Measurements from ENCODE around the gene FGFRL1. TPM values are rescaled to one million over a fixed set of nuclear protein-coding genes. Genes with fewer than 3 reads are reported as not detected.

The FGFRL1 gene
- total RNA-seq, 4 donors from 2014 or later: 11.7 to 15.9 (median 14.2) TPM

DNA sequence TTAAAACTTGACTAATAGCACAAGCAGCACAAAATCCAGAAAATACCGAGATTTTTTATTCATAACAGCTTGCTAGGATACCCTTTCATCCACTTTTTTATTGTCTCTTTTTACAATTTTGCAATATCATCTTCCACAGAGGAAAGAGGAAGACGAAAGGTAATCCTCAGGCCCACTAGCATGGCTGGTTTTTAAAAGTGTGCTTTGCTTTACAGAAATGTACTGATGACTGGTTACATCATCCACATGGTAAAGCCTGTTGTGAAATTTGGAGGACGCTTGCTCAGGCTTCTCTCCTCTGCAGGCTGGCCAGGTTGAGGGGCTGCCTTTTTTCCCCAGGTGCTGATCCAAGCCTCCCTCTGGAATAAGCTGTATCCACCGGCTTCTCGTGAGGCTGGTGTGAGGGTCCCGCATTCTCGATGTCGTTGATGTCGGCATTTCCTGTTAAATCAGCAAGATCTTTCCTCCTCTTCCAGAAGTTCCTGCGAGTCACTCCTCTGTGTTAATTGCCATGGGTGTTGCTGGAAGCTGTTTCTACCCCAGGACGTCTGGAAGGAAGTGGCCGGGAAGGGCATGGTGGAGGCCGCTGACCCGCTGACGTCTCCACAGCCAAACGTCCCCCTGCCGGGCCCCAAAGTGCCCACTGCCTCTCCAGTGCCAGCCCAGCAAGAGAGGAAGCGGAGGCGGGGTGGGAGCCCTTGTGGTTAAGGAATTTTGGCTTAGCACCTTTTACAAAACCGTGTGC, 32.3 kb upstream of the FGFRL1 start:
- in situ Hi-C loops (cut with MboI; ENCODE audit: low pct_ligation_motif_present in 1 of 4, low pct_unique_long_range_greater_than_20kb in 1 of 4, low sequenced_read_pairs in 3 of 4): no loop called here
- no peaks in the 10 kb centered on the region for H3K4me1 ChIP-seq
- no peaks in the 10 kb centered on the region for H3K9me3 ChIP-seq

DNA sequence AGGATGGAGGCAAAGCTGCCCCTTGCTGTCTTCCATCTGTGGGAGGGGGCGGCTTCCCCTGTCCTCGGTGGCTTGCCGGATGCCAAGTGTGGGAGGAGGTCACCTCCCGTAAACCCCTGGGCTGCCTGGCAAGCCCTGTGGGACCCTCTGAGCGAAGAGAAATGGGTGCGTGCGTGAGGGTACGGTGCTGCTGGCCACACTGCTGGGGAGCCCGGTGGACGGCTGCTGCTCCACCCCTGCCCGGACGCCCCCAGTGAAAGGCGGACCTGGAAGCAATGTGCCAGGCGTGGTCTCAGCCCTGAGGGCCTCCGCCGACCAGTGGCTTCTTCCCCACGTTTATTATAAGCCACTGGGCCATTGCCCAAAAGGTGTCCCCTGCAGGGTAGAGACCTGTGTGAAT, 29.1 kb upstream of the FGFRL1 start:
- intact Hi-C loops (cut with DNase I; ENCODE audit: low total_unique reads): no loop called here
- in situ Hi-C loops (cut with MboI; ENCODE audit: low pct_ligation_motif_present in 1 of 4, low pct_unique_long_range_greater_than_20kb in 1 of 4, low sequenced_read_pairs in 3 of 4): no loop called here
- Histone ChIP-seq H3K4me1 (peaks cover 15 to 25% (median 20%) of the 10 kb centered on the region in 4 donors), H3K4me3 (no peak overlapping the region), H3K27ac (no peak overlapping the region), H3K27me3 (no peaks in the 10 kb centered on the region), H3K9me3 (no peaks in the 10 kb centered on the region), H3K36me3 (no peaks in the 10 kb centered on the region)
- TF ChIP-seq POLR2A (IDR thresholded peaks at IDR 0.05): no peak
- TF ChIP-seq, protein P1, sequence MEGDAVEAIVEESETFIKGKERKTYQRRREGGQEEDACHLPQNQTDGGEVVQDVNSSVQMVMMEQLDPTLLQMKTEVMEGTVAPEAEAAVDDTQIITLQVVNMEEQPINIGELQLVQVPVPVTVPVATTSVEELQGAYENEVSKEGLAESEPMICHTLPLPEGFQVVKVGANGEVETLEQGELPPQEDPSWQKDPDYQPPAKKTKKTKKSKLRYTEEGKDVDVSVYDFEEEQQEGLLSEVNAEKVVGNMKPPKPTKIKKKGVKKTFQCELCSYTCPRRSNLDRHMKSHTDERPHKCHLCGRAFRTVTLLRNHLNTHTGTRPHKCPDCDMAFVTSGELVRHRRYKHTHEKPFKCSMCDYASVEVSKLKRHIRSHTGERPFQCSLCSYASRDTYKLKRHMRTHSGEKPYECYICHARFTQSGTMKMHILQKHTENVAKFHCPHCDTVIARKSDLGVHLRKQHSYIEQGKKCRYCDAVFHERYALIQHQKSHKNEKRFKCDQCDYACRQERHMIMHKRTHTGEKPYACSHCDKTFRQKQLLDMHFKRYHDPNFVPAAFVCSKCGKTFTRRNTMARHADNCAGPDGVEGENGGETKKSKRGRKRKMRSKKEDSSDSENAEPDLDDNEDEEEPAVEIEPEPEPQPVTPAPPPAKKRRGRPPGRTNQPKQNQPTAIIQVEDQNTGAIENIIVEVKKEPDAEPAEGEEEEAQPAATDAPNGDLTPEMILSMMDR (IDR thresholded peaks at IDR 0.05): no peak
- TF ChIP-seq EP300 (IDR thresholded peaks at IDR 0.05; ENCODE audit: low read depth): no peak
- no peak for TF ChIP-seq POLR2AphosphoS5 (IDR thresholded peaks at IDR 0.05)
- 90% methylated on average over 17 of the region's 17 CpGs; no CpG with 5 or more reads in 1 of the 2 donors for WGBS, 2 donors (ENCODE audit: low coverage in 1 of 2)
- no peak for DNase-seq

More for the DNA sequence above, 32.3 kb upstream of the FGFRL1 start:
- Histone ChIP-seq H3K27me3 (no peaks in the 10 kb centered on the region), H3K4me3 (no peak overlapping the region), H3K27ac (no peak overlapping the region), H3K36me3 (no peaks in the 10 kb centered on the region)
- no peak for TF ChIP-seq POLR2A (IDR thresholded peaks at IDR 0.05)
- no peak for TF ChIP-seq EP300 (IDR thresholded peaks at IDR 0.05; ENCODE audit: low read depth)
- no peak for TF ChIP-seq POLR2AphosphoS5 (IDR thresholded peaks at IDR 0.05)
- TF ChIP-seq, protein P1 (IDR thresholded peaks at IDR 0.05): no peak
- no peak for DNase-seq
- WGBS, 2 donors (ENCODE audit: low coverage in 1 of 2): 71 to 77% methylated on average over 3 to 20 of the region's 20 CpGs
- intact Hi-C loops (cut with DNase I; ENCODE audit: low total_unique reads): no loop called here

DNA sequence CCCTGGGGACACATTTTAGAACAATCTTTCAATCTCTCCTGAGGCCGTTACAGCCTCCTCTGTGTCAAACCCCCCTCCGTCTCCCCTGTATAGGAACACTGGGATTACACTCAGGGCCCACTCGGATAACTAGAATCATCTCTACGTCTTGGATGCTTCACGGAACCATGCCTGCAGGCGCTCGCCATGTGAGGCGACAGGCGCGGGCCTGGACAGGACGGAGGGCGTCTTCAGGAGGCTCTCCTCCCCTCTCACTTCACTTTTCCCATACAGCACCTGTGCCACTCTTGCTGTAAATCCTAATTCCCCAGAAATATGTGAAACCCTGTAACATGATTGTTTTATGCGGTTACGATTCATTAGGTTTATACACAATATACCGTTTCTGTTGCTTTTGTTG, 28.6 kb upstream of the FGFRL1 start:
- Histone ChIP-seq H3K4me3 (no peak overlapping the region), H3K9me3 (no peaks in the 10 kb centered on the region), H3K27me3 (no peaks in the 10 kb centered on the region), H3K27ac (no peak overlapping the region), H3K36me3 (no peaks in the 10 kb centered on the region), H3K4me1 (peaks cover 19 to 30% (median 25%) of the 10 kb centered on the region in 4 donors)
- DNase-seq: no peak
- WGBS, 2 donors (ENCODE audit: low coverage in 1 of 2): 95 to 100% methylated on average over 3 to 15 of the region's 15 CpGs
- in situ Hi-C loops (cut with MboI; ENCODE audit: low pct_ligation_motif_present in 1 of 4, low pct_unique_long_range_greater_than_20kb in 1 of 4, low sequenced_read_pairs in 3 of 4): no loop called here
- TF ChIP-seq POLR2A (IDR thresholded peaks at IDR 0.05): no peak
- TF ChIP-seq, protein P1 (IDR thresholded peaks at IDR 0.05): no peak
- no peak for TF ChIP-seq POLR2AphosphoS5 (IDR thresholded peaks at IDR 0.05)
- TF ChIP-seq EP300 (IDR thresholded peaks at IDR 0.05; ENCODE audit: low read depth): no peak
- intact Hi-C loops (cut with DNase I; ENCODE audit: low total_unique reads): no loop called here

DNA sequence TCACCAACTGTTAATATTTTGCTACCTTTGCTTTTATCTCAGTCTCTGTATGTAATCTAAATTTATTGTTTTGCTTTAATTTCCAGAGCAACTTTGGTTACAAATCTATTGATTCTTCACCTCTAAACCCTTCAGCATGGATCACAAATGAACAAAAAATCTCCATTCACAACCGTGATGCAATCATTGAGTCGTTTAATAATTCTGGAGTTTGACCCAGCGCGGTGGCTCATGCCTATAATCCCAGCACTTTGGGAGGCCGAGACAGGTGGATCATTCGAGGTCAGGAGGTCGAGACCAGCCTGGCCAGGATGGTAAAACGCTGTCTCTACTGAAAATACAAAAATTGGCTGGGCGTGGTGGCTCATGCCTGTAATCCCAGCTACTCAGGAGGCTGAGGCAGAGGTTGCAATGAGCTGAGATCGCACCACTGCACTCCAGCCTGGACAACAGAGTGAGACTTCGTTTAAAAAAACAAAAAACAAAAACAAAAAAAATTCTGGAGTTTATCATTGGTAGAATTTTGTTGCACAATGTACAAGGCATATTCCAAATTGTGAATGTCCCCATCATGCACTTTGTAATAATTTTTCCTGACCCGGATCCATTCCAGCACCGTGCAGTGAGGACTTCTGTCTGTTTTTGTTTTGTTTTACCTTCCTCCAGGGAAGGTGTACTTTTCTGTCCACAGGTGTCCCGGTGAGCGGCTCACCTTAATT, 26.9 kb upstream of the FGFRL1 start:
- in situ Hi-C loops (cut with MboI; ENCODE audit: low pct_ligation_motif_present in 1 of 4, low pct_unique_long_range_greater_than_20kb in 1 of 4, low sequenced_read_pairs in 3 of 4): no loop called here
- WGBS, 2 donors (ENCODE audit: low coverage in 1 of 2): 59 to 66% methylated on average over 13 to 15 of the region's 15 CpGs
- peak overlapping the region in 3 of 4 donors; percentile 11 to 27 (median 14) for H3K27ac ChIP-seq

More for the DNA sequence above, 26.9 kb upstream of the FGFRL1 start:
- no peaks in the 10 kb centered on the region for H3K9me3 ChIP-seq
- peak overlapping the region in 3 of 4 donors; percentile 13 to 40 (median 15) for H3K4me3 ChIP-seq
- no peaks in the 10 kb centered on the region for H3K36me3 ChIP-seq
- H3K27me3 ChIP-seq: no peaks in the 10 kb centered on the region
- intact Hi-C loops (cut with DNase I; ENCODE audit: low total_unique reads): no loop called here
- TF ChIP-seq EP300 (IDR thresholded peaks at IDR 0.05; ENCODE audit: low read depth) (no peak), POLR2AphosphoS5 (IDR thresholded peaks at IDR 0.05) (no peak), POLR2A (IDR thresholded peaks at IDR 0.05) (no peak)
- TF ChIP-seq, protein P1 (IDR thresholded peaks at IDR 0.05): no peak
- peaks cover 22 to 34% (median 29%) of the 10 kb centered on the region in 4 donors for H3K4me1 ChIP-seq
- no peak for DNase-seq
